Measurements from ENCODE around the gene UBC. TPM values are rescaled to one million over a fixed set of nuclear protein-coding genes. Genes with fewer than 3 reads are reported as not detected.

UBC gene
- total RNA-seq, 1 donor = 1,904 TPM

DNA sequence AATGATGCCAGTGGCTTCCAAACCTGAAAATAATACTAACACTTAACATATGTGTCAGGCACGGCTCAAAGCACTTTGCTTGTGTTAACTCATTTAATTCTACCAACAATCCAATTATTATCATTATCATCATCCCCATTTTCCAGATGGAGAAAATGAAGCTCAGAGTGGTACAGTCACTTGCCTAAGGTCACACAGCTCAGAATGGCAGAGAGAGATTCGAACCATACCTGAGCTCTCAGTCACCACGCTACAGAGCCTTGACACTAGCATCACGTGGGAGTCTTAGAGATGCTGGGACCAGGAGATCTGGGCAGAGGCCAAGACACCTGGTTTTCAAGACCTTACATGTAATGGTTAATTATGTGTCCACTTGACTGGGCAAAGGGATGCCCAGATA, 40.3 kb upstream of the UBC start:
- H3K27ac ChIP-seq (ENCODE audit: low read depth, low read length) = no peak overlapping the region
- no peaks in the 10 kb centered on the region for H3K79me2 ChIP-seq (ENCODE audit: insufficient read depth, low read length)
- H3K4me2 ChIP-seq (ENCODE audit: insufficient read depth, low read length) = no peak overlapping the region
- no peaks in the 10 kb centered on the region for H4K20me1 ChIP-seq (ENCODE audit: insufficient read depth, low read length)
- H3K4me1 ChIP-seq (ENCODE audit: insufficient read depth, low read length) = no peaks in the 10 kb centered on the region
- peaks cover 40% of the 10 kb centered on the region for H3K36me3 ChIP-seq (ENCODE audit: insufficient read depth, low read length)
- H3K27me3 ChIP-seq (ENCODE audit: insufficient read depth, low read length) = no peaks in the 10 kb centered on the region
- H2AFZ ChIP-seq (ENCODE audit: low read length) = no peak overlapping the region
- DNase-seq (ENCODE audit: insufficient read length, low spot score, missing footprints) = peak; percentile 66
- TF ChIP-seq, protein P1, sequence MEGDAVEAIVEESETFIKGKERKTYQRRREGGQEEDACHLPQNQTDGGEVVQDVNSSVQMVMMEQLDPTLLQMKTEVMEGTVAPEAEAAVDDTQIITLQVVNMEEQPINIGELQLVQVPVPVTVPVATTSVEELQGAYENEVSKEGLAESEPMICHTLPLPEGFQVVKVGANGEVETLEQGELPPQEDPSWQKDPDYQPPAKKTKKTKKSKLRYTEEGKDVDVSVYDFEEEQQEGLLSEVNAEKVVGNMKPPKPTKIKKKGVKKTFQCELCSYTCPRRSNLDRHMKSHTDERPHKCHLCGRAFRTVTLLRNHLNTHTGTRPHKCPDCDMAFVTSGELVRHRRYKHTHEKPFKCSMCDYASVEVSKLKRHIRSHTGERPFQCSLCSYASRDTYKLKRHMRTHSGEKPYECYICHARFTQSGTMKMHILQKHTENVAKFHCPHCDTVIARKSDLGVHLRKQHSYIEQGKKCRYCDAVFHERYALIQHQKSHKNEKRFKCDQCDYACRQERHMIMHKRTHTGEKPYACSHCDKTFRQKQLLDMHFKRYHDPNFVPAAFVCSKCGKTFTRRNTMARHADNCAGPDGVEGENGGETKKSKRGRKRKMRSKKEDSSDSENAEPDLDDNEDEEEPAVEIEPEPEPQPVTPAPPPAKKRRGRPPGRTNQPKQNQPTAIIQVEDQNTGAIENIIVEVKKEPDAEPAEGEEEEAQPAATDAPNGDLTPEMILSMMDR (IDR thresholded peaks at IDR 0.05; ENCODE audit: extremely low read depth, low read depth, low read length) = no peak
- H3K9me3 ChIP-seq (ENCODE audit: low read depth, low read length) = no peaks in the 10 kb centered on the region
- H3K4me3 ChIP-seq (ENCODE audit: insufficient read depth, low read length) = no peak overlapping the region

DNA sequence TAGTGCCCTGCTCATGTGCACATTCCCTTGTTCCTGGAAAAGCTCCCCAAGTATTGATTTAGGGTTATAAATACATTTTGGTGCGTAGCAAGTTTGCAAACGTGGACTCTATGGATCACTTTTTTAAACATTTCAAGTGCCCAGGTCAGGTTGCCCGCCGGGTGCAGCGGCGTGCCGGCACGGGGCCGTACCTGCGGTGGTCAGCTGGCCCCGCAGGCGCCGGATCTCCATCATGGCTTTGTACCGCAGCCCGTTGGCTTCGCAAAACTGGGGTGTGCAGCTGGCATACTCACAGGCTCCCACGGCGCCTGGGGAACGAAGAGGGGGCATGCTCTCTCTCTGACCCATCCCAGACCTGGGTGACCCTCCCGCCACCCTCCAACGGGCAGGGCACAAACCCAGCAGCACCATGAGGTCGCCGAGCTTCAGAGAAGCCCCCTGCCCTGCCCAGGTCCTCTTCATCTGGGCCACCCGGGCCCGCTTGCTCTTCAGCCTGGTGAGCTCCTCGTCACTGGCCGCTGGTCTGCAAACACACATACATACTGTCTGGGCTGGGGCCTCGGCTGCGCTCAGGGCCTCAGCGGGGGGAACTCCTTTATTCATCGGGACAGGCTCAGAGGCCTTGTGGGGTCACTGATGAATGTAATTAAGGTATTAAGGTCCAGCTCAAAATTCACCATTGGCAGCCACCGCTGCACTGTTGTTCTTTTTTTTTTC, 39.4 kb upstream of the UBC start:
- no peak overlapping the region for H3K27ac ChIP-seq (ENCODE audit: low read depth, low read length)
- H3K9me3 ChIP-seq (ENCODE audit: low read depth, low read length) = no peaks in the 10 kb centered on the region
- no peaks in the 10 kb centered on the region for H3K4me1 ChIP-seq (ENCODE audit: insufficient read depth, low read length)
- DNase-seq (ENCODE audit: insufficient read length, low spot score, missing footprints) = peak; percentile 55
- TF ChIP-seq, protein P1 (IDR thresholded peaks at IDR 0.05; ENCODE audit: extremely low read depth, low read depth, low read length) = no peak
- H3K79me2 ChIP-seq (ENCODE audit: insufficient read depth, low read length) = no peaks in the 10 kb centered on the region
- no peak overlapping the region for H3K4me2 ChIP-seq (ENCODE audit: insufficient read depth, low read length)
- no peak overlapping the region for H2AFZ ChIP-seq (ENCODE audit: low read length)
- H3K27me3 ChIP-seq (ENCODE audit: insufficient read depth, low read length) = no peaks in the 10 kb centered on the region
- peaks cover 35% of the 10 kb centered on the region for H3K36me3 ChIP-seq (ENCODE audit: insufficient read depth, low read length)
- H4K20me1 ChIP-seq (ENCODE audit: insufficient read depth, low read length) = no peaks in the 10 kb centered on the region
- H3K4me3 ChIP-seq (ENCODE audit: insufficient read depth, low read length) = no peak overlapping the region

DNA sequence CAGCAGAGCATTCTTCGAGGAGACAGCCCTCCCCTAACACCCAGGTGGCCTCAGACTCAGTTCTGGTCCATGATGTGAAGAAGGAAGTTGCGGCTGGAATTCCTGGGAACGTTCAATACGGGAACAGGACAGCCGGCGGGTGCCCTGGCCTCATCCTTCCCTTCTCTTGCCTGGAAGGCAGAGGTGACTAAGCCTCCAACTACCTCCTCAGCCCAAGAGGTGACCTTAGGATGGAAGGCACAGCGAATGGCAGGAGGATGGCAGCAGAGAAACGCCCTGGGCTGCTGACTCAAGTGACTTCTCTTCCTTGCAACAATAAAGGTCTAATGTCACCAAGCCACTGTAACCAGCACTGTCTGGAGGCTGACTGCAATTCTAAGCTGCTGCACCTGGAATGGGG, 38.4 kb upstream of the UBC start:
- Histone ChIP-seq H2AFZ (ENCODE audit: low read length) (no peak overlapping the region), H3K4me3 (ENCODE audit: insufficient read depth, low read length) (no peak overlapping the region), H3K9me3 (ENCODE audit: low read depth, low read length) (no peaks in the 10 kb centered on the region), H3K36me3 (ENCODE audit: insufficient read depth, low read length) (peaks cover 33% of the 10 kb centered on the region), H4K20me1 (ENCODE audit: insufficient read depth, low read length) (no peaks in the 10 kb centered on the region), H3K4me1 (ENCODE audit: insufficient read depth, low read length) (no peaks in the 10 kb centered on the region), H3K27me3 (ENCODE audit: insufficient read depth, low read length) (no peaks in the 10 kb centered on the region), H3K79me2 (ENCODE audit: insufficient read depth, low read length) (no peaks in the 10 kb centered on the region), H3K27ac (ENCODE audit: low read depth, low read length) (no peak overlapping the region), H3K4me2 (ENCODE audit: insufficient read depth, low read length) (no peak overlapping the region)
- DNase-seq (ENCODE audit: insufficient read length, low spot score, missing footprints) = peak; percentile 64
- TF ChIP-seq, protein P1 (IDR thresholded peaks at IDR 0.05; ENCODE audit: extremely low read depth, low read depth, low read length) = no peak

DNA sequence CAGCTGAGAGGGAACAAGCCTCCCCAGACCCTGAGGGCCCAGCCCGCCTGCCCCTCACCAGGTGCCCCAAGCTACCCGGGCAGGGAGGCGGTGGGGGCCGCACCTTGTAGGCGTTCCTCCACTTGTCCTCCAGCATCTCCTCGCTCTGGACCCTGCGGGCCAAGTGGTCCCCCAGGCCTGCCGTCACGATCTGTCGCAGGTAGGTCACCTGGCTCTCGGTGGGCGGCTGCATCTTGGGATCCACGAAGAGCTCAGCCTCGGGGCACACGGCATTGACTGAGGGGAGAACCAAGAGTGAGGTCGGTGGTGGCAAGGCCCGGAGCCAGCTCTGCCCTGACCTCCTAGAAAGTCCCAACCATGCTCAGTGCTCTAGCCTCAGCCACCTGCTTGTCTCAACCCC, 37.8 kb upstream of the UBC start:
- Histone ChIP-seq H3K79me2 (ENCODE audit: insufficient read depth, low read length) (no peaks in the 10 kb centered on the region), H3K27me3 (ENCODE audit: insufficient read depth, low read length) (no peaks in the 10 kb centered on the region), H3K9me3 (ENCODE audit: low read depth, low read length) (no peaks in the 10 kb centered on the region), H3K4me2 (ENCODE audit: insufficient read depth, low read length) (no peak overlapping the region), H2AFZ (ENCODE audit: low read length) (no peak overlapping the region), H3K27ac (ENCODE audit: low read depth, low read length) (no peak overlapping the region), H3K4me1 (ENCODE audit: insufficient read depth, low read length) (no peaks in the 10 kb centered on the region), H3K4me3 (ENCODE audit: insufficient read depth, low read length) (no peak overlapping the region), H4K20me1 (ENCODE audit: insufficient read depth, low read length) (no peaks in the 10 kb centered on the region), H3K36me3 (ENCODE audit: insufficient read depth, low read length) (peaks cover 34% of the 10 kb centered on the region)
- TF ChIP-seq, protein P1 (IDR thresholded peaks at IDR 0.05; ENCODE audit: extremely low read depth, low read depth, low read length) = no peak
- peak; percentile 72 for DNase-seq (ENCODE audit: insufficient read length, low spot score, missing footprints)
